Activated CD8-positive, alpha-beta memory T cell treated with anti-CD3 and anti-CD28 coated beads for 48 hours (primary cell): ENCODE measurements around the gene KHNYN.

Experiments used
- DNase-seq, 3 experiments: peaks; one replicate each; pipeline ENCODE4 v3.0.0-alpha.2; 2020; ENCODE audit warnings: low read depth in 2 of 3, low spot score in 2 of 3

Gene KHNYN

GRCh38 chr14:24422261-24422660 is 7.5 kb upstream of the KHNYN start:
- no peak for DNase-seq

- DNase-seq: no peak
Observed at GRCh38 chr14:24422694-24423601, 6.8 kb upstream of the KHNYN start.

- DNase-seq: no peak
Observed at GRCh38 chr14:24425704-24426103, 4.0 kb upstream of the KHNYN start.

- DNase-seq: no peak
Observed at GRCh38 chr14:24426150-24426911, 3.4 kb upstream of the KHNYN start.

- no peak for DNase-seq
Observed at GRCh38 chr14:24426912-24427536, 2.7 kb upstream of the KHNYN start.

GRCh38 chr14:24427537-24428508 is 1.9 kb upstream of the KHNYN start:
- no peak for DNase-seq

GRCh38 chr14:24428628-24429394 is 943 bp upstream of the KHNYN start:
- no peak for DNase-seq

GRCh38 chr14:24430143-24430681 is 458 bp downstream of the KHNYN start:
- DNase-seq: peak in 1 of 3 experiments; percentile 63

GRCh38 chr14:24430682-24431568 is 1.2 kb downstream of the KHNYN start:
- no peak for DNase-seq

- DNase-seq: peak; percentile 68 to 84 (median 80)
Observed at GRCh38 chr14:24431569-24432258, 2.0 kb downstream of the KHNYN start.

GRCh38 chr14:24432259-24433131 is 2.7 kb downstream of the KHNYN start:
- DNase-seq: no peak

- DNase-seq: no peak
Observed at GRCh38 chr14:24434036-24434435, 4.3 kb downstream of the KHNYN start.

GRCh38 chr14:24434676-24435075 is 4.9 kb downstream of the KHNYN start:
- no peak for DNase-seq

- no peak for DNase-seq
Observed at GRCh38 chr14:24435192-24435810, 5.5 kb downstream of the KHNYN start.

GRCh38 chr14:24435998-24436354 is 6.2 kb downstream of the KHNYN start:
- no peak for DNase-seq

- DNase-seq: no peak
Observed at GRCh38 chr14:24436355-24437019, 6.7 kb downstream of the KHNYN start.
